DOHH2 (cell line): ENCODE results near the gene YIF1A.

Experiments used
- H3F3A ChIP-seq: fragments of 200-600 bp; sonication (generic), shearing (Covaris generic); 2 replicates; pipeline ENCODE4 v1.6.0; 2016; ENCODE audit warnings: antibody characterized with exemption, mild to moderate bottlenecking; ENCODE audit not compliant: control insufficient read depth, insufficient read depth
- H3K27ac ChIP-seq: fragments of 200-600 bp; sonication (generic); 2 replicates; pipeline ENCODE4 v1.5.1; 2014; ENCODE audit warnings: low read depth, mild to moderate bottlenecking, low read length, moderate library complexity
- H3K27me3 ChIP-seq: fragments of 200-600 bp; sonication (generic); 2 replicates; pipeline ENCODE4 v1.6.1; 2014; ENCODE audit warnings: mild to moderate bottlenecking, low read length, mixed read lengths; ENCODE audit not compliant: control insufficient read depth
- H3K36me3 ChIP-seq: fragments of 200-600 bp; sonication (generic); 2 replicates; pipeline ENCODE4 v1.6.1; 2014; ENCODE audit warnings: mild to moderate bottlenecking, low read length, moderate library complexity, mixed read lengths; ENCODE audit not compliant: control insufficient read depth
- H3K4me1 ChIP-seq: fragments of 200-600 bp; sonication (generic); 2 replicates; pipeline ENCODE4 v1.6.1; 2014; ENCODE audit warnings: mild to moderate bottlenecking, low read length, mixed read lengths; ENCODE audit not compliant: control insufficient read depth
- H3K4me2 ChIP-seq: fragments of 200-600 bp; sonication (generic); 2 replicates; pipeline ENCODE4 v1.6.0; 2014; ENCODE audit warnings: mild to moderate bottlenecking, low read length, moderate library complexity
- H3K4me3 ChIP-seq: fragments of 200-600 bp; sonication (generic); 2 replicates; pipeline ENCODE4 v1.5.1; 2014; ENCODE audit warnings: mild to moderate bottlenecking, low read length, mixed read lengths
- H3K79me2 ChIP-seq: fragments of 200-600 bp; sonication (generic); 2 replicates; pipeline ENCODE4 v1.6.1; 2014; ENCODE audit warnings: mild to moderate bottlenecking, low read length, mixed read lengths; ENCODE audit not compliant: control insufficient read depth
- H3K9me2 ChIP-seq: fragments of 200-600 bp; sonication (generic); replicated peaks from 2 replicates; pipeline ENCODE4 v1.6.1; 2014; ENCODE audit warnings: mild to moderate bottlenecking, low read length, mixed read lengths; ENCODE audit not compliant: control insufficient read depth
- H3K9me3 ChIP-seq: fragments of 200-600 bp; sonication (generic); 2 replicates; pipeline ENCODE4 v1.6.1; 2014; ENCODE audit warnings: antibody characterized with exemption, low read length, mixed read lengths; ENCODE audit not compliant: control insufficient read depth, insufficient read depth
- H4K20me1 ChIP-seq: fragments of 200-600 bp; sonication (generic); 2 replicates; pipeline ENCODE4 v1.6.0; 2014; ENCODE audit warnings: low read depth, mild to moderate bottlenecking, antibody characterized with exemption, low read length, moderate library complexity; ENCODE audit not compliant: control insufficient read depth, insufficient read depth
- EZH2phosphoT487 ChIP-seq: fragments of 200-600 bp; sonication (generic); IDR thresholded peaks from 2 replicates; pipeline ENCODE4 v1.6.1; 2017; ENCODE audit warnings: borderline replicate concordance, mild to moderate bottlenecking, antibody characterized with exemption, low read length, moderate library complexity, mixed read lengths
- TF ChIP-seq, protein P1 (sequence below): fragments of 200-600 bp; sonication (generic); IDR thresholded peaks from one replicate; pipeline ENCODE4 v1.5.1; 2014; ENCODE audit warnings: antibody characterized with exemption, mild to moderate bottlenecking, low read depth, low read length; ENCODE audit not compliant: poor library complexity, severe bottlenecking

The YIF1A gene

GRCh38 chr11:66285250-66285947 lies 3.5 kb downstream of the YIF1A start:
- H3K4me3 ChIP-seq: no peak overlapping the region
- H3K27me3 ChIP-seq: no peaks in the 10 kb centered on the region
- peaks cover 17% of the 10 kb centered on the region for H3K79me2 ChIP-seq
- peaks cover 42% of the 10 kb centered on the region for H3K4me1 ChIP-seq
- no peak overlapping the region for H3K4me2 ChIP-seq
- TF ChIP-seq, protein P1, sequence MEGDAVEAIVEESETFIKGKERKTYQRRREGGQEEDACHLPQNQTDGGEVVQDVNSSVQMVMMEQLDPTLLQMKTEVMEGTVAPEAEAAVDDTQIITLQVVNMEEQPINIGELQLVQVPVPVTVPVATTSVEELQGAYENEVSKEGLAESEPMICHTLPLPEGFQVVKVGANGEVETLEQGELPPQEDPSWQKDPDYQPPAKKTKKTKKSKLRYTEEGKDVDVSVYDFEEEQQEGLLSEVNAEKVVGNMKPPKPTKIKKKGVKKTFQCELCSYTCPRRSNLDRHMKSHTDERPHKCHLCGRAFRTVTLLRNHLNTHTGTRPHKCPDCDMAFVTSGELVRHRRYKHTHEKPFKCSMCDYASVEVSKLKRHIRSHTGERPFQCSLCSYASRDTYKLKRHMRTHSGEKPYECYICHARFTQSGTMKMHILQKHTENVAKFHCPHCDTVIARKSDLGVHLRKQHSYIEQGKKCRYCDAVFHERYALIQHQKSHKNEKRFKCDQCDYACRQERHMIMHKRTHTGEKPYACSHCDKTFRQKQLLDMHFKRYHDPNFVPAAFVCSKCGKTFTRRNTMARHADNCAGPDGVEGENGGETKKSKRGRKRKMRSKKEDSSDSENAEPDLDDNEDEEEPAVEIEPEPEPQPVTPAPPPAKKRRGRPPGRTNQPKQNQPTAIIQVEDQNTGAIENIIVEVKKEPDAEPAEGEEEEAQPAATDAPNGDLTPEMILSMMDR: no peak
- no peaks in the 10 kb centered on the region for H3K9me3 ChIP-seq
- no peaks in the 10 kb centered on the region for H4K20me1 ChIP-seq
- H3K36me3 ChIP-seq: peaks cover 7% of the 10 kb centered on the region
- H3F3A ChIP-seq: peaks cover 3% of the 10 kb centered on the region; the same call in 1 of the 2 replicates
- H3K27ac ChIP-seq: no peak overlapping the region
- no peaks in the 10 kb centered on the region for H3K9me2 ChIP-seq

- no peak for TF ChIP-seq EZH2phosphoT487
- TF ChIP-seq, protein P1: no peak
- Histone ChIP-seq H3K27ac (no peak overlapping the region), H3K4me3 (no peak overlapping the region), H3K79me2 (peaks cover 17% of the 10 kb centered on the region), H3K9me2 (no peaks in the 10 kb centered on the region), H3K27me3 (no peaks in the 10 kb centered on the region), H3F3A (peaks cover 3% of the 10 kb centered on the region; the same call in 1 of the 2 replicates), H4K20me1 (no peaks in the 10 kb centered on the region), H3K4me2 (no peak overlapping the region), H3K36me3 (peaks cover 7% of the 10 kb centered on the region), H3K9me3 (no peaks in the 10 kb centered on the region), H3K4me1 (peaks cover 34% of the 10 kb centered on the region)
Observed at GRCh38 chr11:66284526-66285078, 4.3 kb downstream of the YIF1A start.

DNA sequence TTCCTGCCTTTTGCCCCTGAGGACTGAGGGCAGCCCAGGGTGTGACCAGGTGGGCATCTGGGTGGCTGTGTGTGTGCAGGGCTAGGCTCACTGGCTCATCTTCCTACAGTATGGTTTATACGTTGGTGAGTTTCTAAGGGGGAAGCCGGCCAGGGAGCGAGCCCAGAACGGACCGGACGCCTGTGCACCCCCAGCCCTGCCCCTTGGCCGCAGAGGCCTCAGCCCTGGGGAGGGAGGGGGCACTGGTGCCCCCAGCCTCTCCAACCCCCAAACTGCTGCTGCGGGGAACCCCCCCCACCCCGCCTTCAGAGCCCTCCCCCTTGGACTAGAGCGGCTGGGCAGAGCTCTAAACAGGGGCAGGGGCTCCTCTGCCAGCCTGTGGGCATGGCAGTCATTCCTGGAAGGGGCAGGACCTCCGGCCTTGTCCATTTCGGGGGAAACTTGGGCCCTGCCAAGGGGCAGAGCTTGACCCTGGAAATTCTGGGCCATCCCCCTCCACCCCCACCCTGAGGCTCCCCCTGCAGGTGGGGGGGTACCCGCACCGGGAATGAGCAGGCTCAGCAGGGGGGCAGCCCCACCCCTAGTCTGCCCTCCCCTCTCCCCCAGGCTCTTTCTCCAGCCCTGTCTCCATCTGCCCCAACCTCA lies 5.4 kb downstream of the YIF1A start:
- peaks cover 3% of the 10 kb centered on the region; the same call in 1 of the 2 replicates for H3F3A ChIP-seq
- H3K9me2 ChIP-seq: no peaks in the 10 kb centered on the region
- no peaks in the 10 kb centered on the region for H4K20me1 ChIP-seq
- H3K4me3 ChIP-seq: no peak overlapping the region
- peaks cover 14% of the 10 kb centered on the region for H3K79me2 ChIP-seq
- no peak overlapping the region for H3K27ac ChIP-seq
- peaks cover 37% of the 10 kb centered on the region for H3K4me1 ChIP-seq
- no peak overlapping the region for H3K4me2 ChIP-seq
- TF ChIP-seq, protein P1: no peak
- TF ChIP-seq EZH2phosphoT487: no peak
- no peaks in the 10 kb centered on the region for H3K27me3 ChIP-seq
- no peaks in the 10 kb centered on the region for H3K9me3 ChIP-seq
- H3K36me3 ChIP-seq: peaks cover 5% of the 10 kb centered on the region
